NCI-H2107 treated with DMSO at 0.1 percent for 48 hours (cell line): ENCODE measurements around the gene ENO3.

Source experiments
- DNase-seq: peaks from one replicate; lab custom pipeline; 2025; ENCODE audit not compliant: unreplicated experiment; lab: John Stamatoyannopoulos, UW

ENO3 gene

GRCh38 chr17:5003214-5003867 lies 52.4 kb downstream of the ENO3 start:
- no peak for DNase-seq
